NT2/D1 (cell line): ENCODE measurements around the gene BGN.

Source experiments
- DNase-seq: peaks from one replicate; pipeline ENCODE4 v3.0.0-alpha.2; 2011; ENCODE audit warnings: low read depth, low spot score
- H3K27me3 ChIP-seq: 2 replicates; pipeline ENCODE4 v1.6.0; 2011; ENCODE audit warnings: mild to moderate bottlenecking; ENCODE audit not compliant: insufficient read length, insufficient read depth
- H3K36me3 ChIP-seq: 2 replicates; pipeline ENCODE4 v1.6.1; 2011; ENCODE audit warnings: mild to moderate bottlenecking, low read length, mixed read lengths; ENCODE audit not compliant: insufficient read depth, insufficient read length
- H3K4me1 ChIP-seq: 2 replicates; pipeline ENCODE4 v1.5.1; 2011; ENCODE audit not compliant: insufficient read depth, insufficient read length
- H3K4me3 ChIP-seq: 2 replicates; pipeline ENCODE4 v1.5.1; 2011; ENCODE audit warnings: low read depth; ENCODE audit not compliant: insufficient read length
- H3K9ac ChIP-seq: 2 replicates; pipeline ENCODE4 v1.6.0; 2011; ENCODE audit warnings: low read depth; ENCODE audit not compliant: insufficient read length
- H3K9me3 ChIP-seq: 2 replicates; pipeline ENCODE4 v1.5.1; 2011; ENCODE audit warnings: mild to moderate bottlenecking, low read length; ENCODE audit not compliant: insufficient read depth
- SUZ12 ChIP-seq: IDR thresholded peaks from 2 replicates; pipeline ENCODE4 v1.6.1; 2011; ENCODE audit not compliant: insufficient read length, insufficient read depth; ENCODE audit errors: extremely low read depth
- YY1 ChIP-seq: IDR thresholded peaks from 2 replicates; pipeline ENCODE4 v1.6.1; 2011; ENCODE audit not compliant: insufficient read length, insufficient read depth
- ZNF274 ChIP-seq: IDR thresholded peaks from 2 replicates; pipeline ENCODE4 v1.6.1; 2011; ENCODE audit warnings: mild to moderate bottlenecking, low read depth, low read length

The BGN gene

GRCh38 chrX:153462291-153462690 is 32.5 kb upstream of the BGN start:
- no peaks in the 10 kb centered on the region for H3K4me1 ChIP-seq
- TF ChIP-seq YY1 (no peak), SUZ12 (no peak)
- no peaks in the 10 kb centered on the region for H3K9me3 ChIP-seq
- no peaks in the 10 kb centered on the region for H3K27me3 ChIP-seq
- no peak overlapping the region for H3K9ac ChIP-seq
- H3K36me3 ChIP-seq = peaks cover 12% of the 10 kb centered on the region
- no peak overlapping the region for H3K4me3 ChIP-seq
- no peak for DNase-seq

- H3K9me3 ChIP-seq = no peaks in the 10 kb centered on the region
- peaks cover 17% of the 10 kb centered on the region for H3K36me3 ChIP-seq
- no peak overlapping the region for H3K4me3 ChIP-seq
- H3K9ac ChIP-seq = no peak overlapping the region
- no peaks in the 10 kb centered on the region for H3K4me1 ChIP-seq
- no peak for DNase-seq
- TF ChIP-seq YY1 (no peak), ZNF274 (no peak), SUZ12 (no peak)
- no peaks in the 10 kb centered on the region for H3K27me3 ChIP-seq
These were observed 31.7 kb upstream of the BGN start for GRCh38 chrX:153463031-153463430.

GRCh38 chrX:153463556-153463955 is 31.2 kb upstream of the BGN start:
- Histone ChIP-seq H3K9ac (no peak overlapping the region), H3K4me1 (no peaks in the 10 kb centered on the region), H3K9me3 (no peaks in the 10 kb centered on the region), H3K4me3 (no peak overlapping the region), H3K27me3 (no peaks in the 10 kb centered on the region), H3K36me3 (peaks cover 22% of the 10 kb centered on the region)
- no peak for DNase-seq
- TF ChIP-seq ZNF274 = no peak
- no peak for TF ChIP-seq YY1
- TF ChIP-seq SUZ12 = no peak

GRCh38 chrX:153464116-153464515 is 30.7 kb upstream of the BGN start:
- H3K9ac ChIP-seq = no peak overlapping the region
- TF ChIP-seq ZNF274 (no peak), YY1 (no peak), SUZ12 (no peak)
- H3K4me3 ChIP-seq = no peak overlapping the region
- H3K27me3 ChIP-seq = no peaks in the 10 kb centered on the region
- DNase-seq = no peak
- H3K36me3 ChIP-seq = peaks cover 26% of the 10 kb centered on the region
- no peaks in the 10 kb centered on the region for H3K9me3 ChIP-seq
- H3K4me1 ChIP-seq = no peaks in the 10 kb centered on the region

- H3K9me3 ChIP-seq = no peaks in the 10 kb centered on the region
- H3K9ac ChIP-seq = no peak overlapping the region
- H3K36me3 ChIP-seq = peaks cover 24% of the 10 kb centered on the region
- DNase-seq = no peak
- H3K27me3 ChIP-seq = no peaks in the 10 kb centered on the region
- TF ChIP-seq ZNF274 (no peak), SUZ12 (no peak), YY1 (no peak)
- no peaks in the 10 kb centered on the region for H3K4me1 ChIP-seq
- no peak overlapping the region for H3K4me3 ChIP-seq
These were observed 28.9 kb upstream of the BGN start for GRCh38 chrX:153465691-153466380.

- Histone ChIP-seq H3K4me1 (no peaks in the 10 kb centered on the region), H3K27me3 (no peaks in the 10 kb centered on the region), H3K4me3 (no peak overlapping the region), H3K36me3 (peaks cover 24% of the 10 kb centered on the region), H3K9ac (no peak overlapping the region), H3K9me3 (no peaks in the 10 kb centered on the region)
- DNase-seq = no peak
- no peak for TF ChIP-seq YY1
- TF ChIP-seq ZNF274 = no peak
- no peak for TF ChIP-seq SUZ12
These were observed 26.7 kb upstream of the BGN start for GRCh38 chrX:153468008-153468580.

GRCh38 chrX:153469811-153470410 is 24.9 kb upstream of the BGN start:
- DNase-seq = no peak
- TF ChIP-seq YY1 = no peak
- TF ChIP-seq SUZ12 = no peak
- no peak for TF ChIP-seq ZNF274

More at GRCh38 chrX:153469811-153470410, 24.9 kb upstream of the BGN start:
- Histone ChIP-seq H3K27me3 (no peaks in the 10 kb centered on the region), H3K4me3 (peak overlapping the region; percentile 58), H3K9ac (peak overlapping the region; percentile 72), H3K36me3 (peaks cover 15% of the 10 kb centered on the region), H3K9me3 (no peaks in the 10 kb centered on the region), H3K4me1 (no peaks in the 10 kb centered on the region)
